ENCODE measurements around the gene MXRA7.
"Not testable (repeated sequence)": the region's sequence is repeated elsewhere in the genome, so short reads cannot be mapped to it uniquely, and the experiment has no call there.

MXRA7 gene

DNA sequence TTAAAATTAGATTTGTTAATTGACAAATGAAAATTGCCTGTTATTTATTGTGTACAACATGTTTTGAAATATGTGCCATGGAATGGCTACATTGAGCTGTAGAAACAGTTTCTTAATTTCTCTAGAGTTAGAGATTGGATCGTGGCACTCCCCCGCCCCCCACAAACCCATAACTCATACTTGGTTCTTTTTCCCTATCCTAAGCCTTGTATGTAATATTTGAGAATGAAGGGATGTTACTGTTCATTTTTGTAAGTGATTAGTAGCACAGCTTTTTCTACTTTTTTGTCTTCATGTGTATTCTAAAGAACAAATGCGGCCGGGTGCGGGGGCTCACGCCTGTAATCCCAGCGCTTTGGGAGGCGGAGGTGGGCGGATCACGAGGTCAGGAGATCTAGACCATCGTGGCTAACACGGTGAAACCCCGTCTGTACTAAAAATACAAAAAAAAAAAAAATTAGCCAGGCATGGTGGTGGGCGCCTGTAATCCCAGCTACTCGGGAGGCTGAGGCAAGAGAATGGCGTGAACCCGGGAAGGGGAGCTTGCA is 28.9 kb upstream of the MXRA7 start:
- DNase-seq, H3K27me3 Mint-ChIP-seq, H3K9me3 Mint-ChIP-seq, H3K27ac Mint-ChIP-seq, H3K4me3 Mint-ChIP-seq: not testable (repeated sequence)
- peaks cover 35% of the 10 kb centered on the region for H3K4me1 Mint-ChIP-seq (ENCODE audit: low read depth)
- H3K36me3 Mint-ChIP-seq (ENCODE audit: low read depth): peaks cover 66% of the 10 kb centered on the region

DNA sequence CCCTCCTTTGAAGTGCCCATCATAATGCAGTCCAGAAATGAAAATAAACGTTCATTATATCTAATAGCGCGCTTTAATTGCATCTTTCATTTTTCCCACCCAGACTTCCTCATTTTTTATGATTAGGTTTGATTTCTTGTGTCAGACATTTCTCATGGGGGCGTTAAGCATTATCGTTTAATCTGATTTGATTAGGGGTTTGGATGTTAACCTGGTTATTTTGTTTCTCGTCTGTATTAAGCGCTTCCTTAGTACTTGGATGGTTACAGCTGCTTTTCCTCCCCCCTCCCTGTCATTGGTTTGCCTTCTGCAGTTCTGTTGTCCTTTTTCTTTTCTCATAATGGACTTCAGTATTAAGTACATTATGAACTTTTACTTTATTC is 27.7 kb upstream of the MXRA7 start:
- H3K9me3 Mint-ChIP-seq: no peaks in the 10 kb centered on the region
- H3K4me3 Mint-ChIP-seq: peak overlapping the region; percentile 99
- H3K27me3 Mint-ChIP-seq: no peaks in the 10 kb centered on the region
- DNase-seq: no peak
- peaks cover 68% of the 10 kb centered on the region for H3K36me3 Mint-ChIP-seq (ENCODE audit: low read depth)
- H3K4me1 Mint-ChIP-seq (ENCODE audit: low read depth): peaks cover 40% of the 10 kb centered on the region
- H3K27ac Mint-ChIP-seq: peak overlapping the region; percentile 100

DNA sequence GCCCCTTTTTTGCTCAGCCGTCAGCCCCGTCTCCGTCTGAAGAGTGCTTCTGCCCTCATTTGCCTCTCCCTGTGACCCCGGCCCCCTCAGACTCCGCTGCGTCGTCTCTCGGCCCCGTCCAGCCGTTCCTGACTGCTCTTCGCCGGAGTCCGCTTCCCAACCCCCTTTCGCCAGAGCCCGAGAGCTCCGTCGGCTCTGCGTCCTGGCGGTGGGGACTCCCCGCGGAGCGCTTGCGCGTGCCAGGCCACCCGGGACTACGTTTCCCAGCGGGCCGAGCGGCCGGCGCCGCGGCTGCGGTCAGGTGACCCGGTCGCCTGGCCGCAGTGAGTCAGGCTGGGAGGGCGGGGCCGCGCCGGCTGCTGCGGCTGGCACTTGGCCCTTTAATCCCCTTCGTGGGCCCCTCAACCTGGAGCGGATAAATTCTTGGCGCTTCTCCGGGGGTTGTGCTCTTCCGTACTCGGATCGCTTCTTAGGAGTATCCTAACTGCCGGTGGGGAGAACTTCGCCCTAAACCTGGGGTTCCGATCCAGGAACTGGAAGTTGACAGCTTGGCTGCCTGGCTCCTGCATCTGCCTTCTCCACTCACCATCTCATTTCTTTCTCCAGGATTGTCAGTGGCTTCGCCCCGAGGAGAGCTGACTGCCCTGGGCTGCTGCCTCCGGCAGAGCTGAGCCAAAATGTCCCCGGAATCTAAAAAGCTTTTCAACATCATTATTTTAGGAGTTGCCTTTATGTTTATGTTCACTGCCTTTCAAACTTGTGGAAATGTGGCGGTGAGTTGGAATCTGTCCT is 27.1 kb upstream of the MXRA7 start, which contains the start of gene MFSD11:
TSS of gene MFSD11 (plus strand) at position 444 of the 792 bp plus-strand sequence. CDS start at position 678, 234 bp downstream.
- peak within 1 kb of the TSS; percentile 99 for H3K4me3 Mint-ChIP-seq
- H3K9me3 Mint-ChIP-seq: no peaks in the 10 kb centered on the region
- peak within 1 kb of the TSS; percentile 100 for H3K27ac Mint-ChIP-seq
- H3K36me3 Mint-ChIP-seq (ENCODE audit: low read depth): peaks cover 70% of the 10 kb centered on the region
- peaks cover 42% of the 10 kb centered on the region for H3K4me1 Mint-ChIP-seq (ENCODE audit: low read depth)
- peak; percentile 96 for DNase-seq
- no peaks in the 10 kb centered on the region for H3K27me3 Mint-ChIP-seq

DNA sequence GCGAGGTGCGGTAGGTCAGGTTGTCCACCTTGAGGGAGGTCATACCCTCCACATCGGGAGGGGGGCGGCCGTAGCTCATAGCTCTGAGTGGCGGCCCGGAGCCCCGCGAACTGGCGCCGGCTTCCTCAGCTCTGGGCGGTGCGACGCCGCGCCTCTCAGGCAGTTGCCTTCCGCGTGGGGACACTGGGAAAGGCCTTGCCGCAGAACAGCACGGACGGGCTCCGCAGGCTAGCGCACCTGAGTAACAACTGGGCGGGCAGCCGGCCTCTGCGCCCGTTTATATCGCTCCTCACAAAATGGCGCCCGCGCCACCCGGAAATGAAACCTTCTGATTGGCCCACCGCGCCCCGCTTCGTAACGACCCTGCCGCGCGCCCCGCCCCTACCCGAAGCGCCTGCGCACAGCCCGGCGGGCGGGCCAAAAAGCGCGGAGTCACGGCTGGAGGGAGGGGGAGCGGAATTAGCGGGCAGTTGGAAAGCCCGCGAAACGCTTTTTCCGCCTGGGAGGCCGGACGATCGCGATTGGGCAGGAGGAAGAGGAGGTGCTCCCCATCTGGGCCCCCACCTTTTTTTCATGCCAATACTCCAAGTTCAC is 26.4 kb upstream of the MXRA7 start, which contains the start of gene SRSF2:
TSS of gene SRSF2 (minus strand) at position 250 of the 594 bp plus-strand sequence. CDS start at position 79, 171 bp downstream.
- H3K27ac Mint-ChIP-seq: peak within 1 kb of the TSS; percentile 100
- DNase-seq: peak; percentile 99
- no peaks in the 10 kb centered on the region for H3K9me3 Mint-ChIP-seq
- H3K36me3 Mint-ChIP-seq (ENCODE audit: low read depth): peaks cover 70% of the 10 kb centered on the region
- H3K4me1 Mint-ChIP-seq (ENCODE audit: low read depth): peaks cover 45% of the 10 kb centered on the region
- H3K4me3 Mint-ChIP-seq: peak within 1 kb of the TSS; percentile 99
- no peaks in the 10 kb centered on the region for H3K27me3 Mint-ChIP-seq

DNA sequence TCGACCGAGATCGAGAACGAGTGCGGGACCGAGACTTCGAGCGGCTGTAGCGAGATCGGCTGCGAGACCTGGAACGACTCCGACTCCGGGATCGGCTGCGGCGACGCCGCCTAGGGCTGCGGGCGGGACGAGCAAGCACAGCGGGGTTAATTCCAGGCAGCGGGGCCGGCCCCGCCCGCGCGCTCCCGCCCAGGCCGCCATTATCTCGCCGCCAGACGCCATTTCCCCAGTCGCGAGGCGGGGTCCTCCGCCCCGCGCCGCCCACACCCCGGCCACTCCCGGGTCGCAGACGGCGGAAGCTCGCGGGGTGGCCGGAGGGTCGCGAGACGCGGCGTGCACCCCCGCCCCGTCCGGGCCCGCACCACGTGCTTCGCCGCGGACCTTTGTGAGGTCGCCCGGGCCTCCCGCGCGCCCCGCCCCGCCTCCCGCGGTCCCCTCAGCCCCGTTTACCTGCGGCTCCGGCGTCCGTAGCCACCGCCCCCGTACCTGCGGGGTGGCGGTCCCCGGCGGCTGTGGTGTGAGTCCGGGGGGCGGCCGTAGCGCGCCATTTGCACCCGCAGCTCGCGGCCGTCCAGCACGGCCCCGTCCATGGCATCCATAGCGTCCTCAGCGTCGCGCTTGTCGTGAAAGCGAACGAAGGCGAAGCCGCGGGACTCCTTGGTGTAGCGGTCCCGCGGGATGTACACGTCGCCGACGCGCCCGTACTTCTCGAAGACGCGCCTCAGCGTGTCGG is 25.8 kb upstream of the MXRA7 start:
- Mint-ChIP-seq H3K4me1 (ENCODE audit: low read depth) (peaks cover 49% of the 10 kb centered on the region), H3K4me3 (peak overlapping the region; percentile 99), H3K27me3 (no peaks in the 10 kb centered on the region), H3K9me3 (no peaks in the 10 kb centered on the region), H3K27ac (peak overlapping the region; percentile 100), H3K36me3 (ENCODE audit: low read depth) (peaks cover 71% of the 10 kb centered on the region)
- peak; percentile 80 for DNase-seq

DNA sequence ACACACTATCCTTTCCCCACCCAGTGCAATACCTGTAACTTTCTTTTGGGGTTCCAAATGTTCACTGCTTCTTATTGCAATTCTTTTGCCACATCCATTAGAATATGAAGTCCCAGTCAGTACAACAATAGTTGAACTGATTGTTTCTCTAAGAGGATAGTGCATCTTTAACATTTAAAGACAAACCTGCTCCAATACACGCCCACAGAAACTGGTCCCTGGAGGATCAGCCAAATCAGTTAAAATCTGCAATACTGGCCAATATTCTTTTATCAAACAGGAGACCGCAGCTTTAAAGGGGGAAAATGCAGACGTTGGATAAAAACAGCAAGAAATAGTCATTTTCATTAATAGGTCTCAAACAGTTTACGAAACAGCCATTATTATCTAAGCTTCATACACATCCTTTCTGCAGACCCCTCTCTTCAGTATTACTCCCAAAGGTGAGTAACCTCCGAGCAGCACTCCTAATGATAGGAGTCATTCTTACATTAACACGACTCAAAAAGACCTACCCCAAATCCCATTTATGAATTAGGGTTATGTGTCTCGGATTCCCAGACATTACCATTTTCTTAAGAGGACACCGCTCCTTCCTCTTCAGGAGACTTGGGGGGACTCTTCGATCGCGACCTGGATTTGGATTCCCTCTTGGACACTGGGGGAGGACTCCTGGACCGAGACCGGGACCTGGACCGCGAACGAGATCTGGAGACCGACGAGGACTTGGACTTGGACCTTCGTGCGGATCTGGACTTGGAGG is 25.0 kb upstream of the MXRA7 start:
- Mint-ChIP-seq H3K4me3 (peak overlapping the region; percentile 99), H3K27ac (peak overlapping the region; percentile 99), H3K36me3 (ENCODE audit: low read depth) (peaks cover 72% of the 10 kb centered on the region), H3K9me3 (no peaks in the 10 kb centered on the region), H3K27me3 (no peaks in the 10 kb centered on the region), H3K4me1 (ENCODE audit: low read depth) (peaks cover 52% of the 10 kb centered on the region)
- DNase-seq: no peak

DNA sequence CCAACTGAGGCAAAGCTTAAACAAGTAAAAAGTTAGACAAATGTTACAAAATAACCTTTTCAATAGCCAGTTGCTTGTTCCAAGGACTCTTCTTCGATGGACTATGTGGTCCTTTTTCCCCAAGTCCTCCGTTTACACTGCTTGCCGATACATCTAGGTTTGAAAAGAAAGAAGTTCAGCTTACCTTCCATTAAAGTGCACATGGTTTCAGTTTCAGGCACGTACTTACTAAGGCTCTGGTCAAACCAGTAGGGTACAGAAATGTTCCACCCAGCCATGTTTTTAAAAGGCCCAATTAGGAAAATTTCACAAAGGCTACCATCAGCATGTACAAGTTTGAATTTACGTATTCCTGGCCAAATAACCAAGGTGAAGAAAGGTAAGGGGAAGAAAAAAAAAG is 24.2 kb upstream of the MXRA7 start:
- Mint-ChIP-seq H3K27me3 (no peaks in the 10 kb centered on the region), H3K36me3 (ENCODE audit: low read depth) (peaks cover 77% of the 10 kb centered on the region), H3K27ac (peak overlapping the region; percentile 99), H3K9me3 (no peaks in the 10 kb centered on the region), H3K4me3 (peak overlapping the region; percentile 99), H3K4me1 (ENCODE audit: low read depth) (peaks cover 52% of the 10 kb centered on the region)
- DNase-seq: no peak

DNA sequence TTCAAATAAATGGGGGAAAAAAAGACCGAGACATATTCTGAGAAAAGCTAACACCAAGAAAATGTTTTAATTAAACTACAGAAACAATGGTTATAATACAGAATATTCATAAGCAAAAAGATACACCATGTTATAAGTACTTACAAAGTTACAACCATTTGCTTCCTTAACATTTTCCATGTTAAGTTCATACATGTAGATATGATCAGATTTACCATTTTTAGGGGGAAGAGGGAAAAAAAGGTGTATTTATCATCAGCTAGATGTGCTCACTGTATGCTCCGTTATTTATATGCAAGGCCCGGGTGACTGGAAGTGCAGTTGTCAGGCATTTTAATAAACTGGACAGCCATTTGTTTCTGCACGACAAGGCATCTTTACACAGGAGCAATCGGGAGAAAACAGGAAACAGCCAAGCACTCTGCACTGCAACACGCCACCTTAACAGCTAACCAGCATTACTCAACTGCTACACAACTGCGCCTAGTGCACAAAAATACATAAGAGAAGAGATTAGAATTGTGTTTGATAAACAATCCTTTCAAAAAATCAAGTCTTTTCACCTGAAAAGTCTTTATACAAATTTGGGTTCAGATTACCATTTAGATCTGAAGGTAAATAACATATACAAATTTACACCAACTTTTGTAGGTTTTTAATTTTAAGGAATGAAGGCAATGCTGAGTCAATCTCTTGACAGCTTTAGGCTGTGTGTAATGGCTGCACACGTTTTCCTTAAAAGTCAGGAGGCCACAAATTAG is 23.5 kb upstream of the MXRA7 start:
- no peak for DNase-seq

DNA sequence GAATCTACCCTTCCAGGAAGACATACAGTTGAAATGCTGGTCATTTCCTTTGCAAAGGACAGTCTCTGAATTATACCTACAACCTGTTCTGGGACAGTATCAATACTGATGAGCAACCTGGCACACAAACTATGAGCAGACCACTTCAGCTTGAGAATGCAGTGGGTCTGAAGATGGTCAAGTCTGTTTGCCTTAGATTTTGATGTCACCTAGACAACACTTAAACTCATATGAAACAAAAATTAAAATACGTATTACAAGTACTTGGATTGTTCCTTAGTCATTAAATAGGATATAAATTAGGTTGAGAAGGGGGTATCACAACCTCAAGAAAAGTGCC is 22.8 kb upstream of the MXRA7 start:
- H3K4me3 Mint-ChIP-seq: peak overlapping the region; percentile 99
- DNase-seq: no peak
- no peaks in the 10 kb centered on the region for H3K27me3 Mint-ChIP-seq
- no peaks in the 10 kb centered on the region for H3K9me3 Mint-ChIP-seq
- H3K4me1 Mint-ChIP-seq (ENCODE audit: low read depth): peaks cover 55% of the 10 kb centered on the region
- H3K36me3 Mint-ChIP-seq (ENCODE audit: low read depth): peaks cover 91% of the 10 kb centered on the region
- H3K27ac Mint-ChIP-seq: peak overlapping the region; percentile 99

More for the DNA sequence above, 23.5 kb upstream of the MXRA7 start:
- Mint-ChIP-seq H3K4me3 (peak overlapping the region; percentile 99), H3K4me1 (ENCODE audit: low read depth) (peaks cover 56% of the 10 kb centered on the region), H3K9me3 (no peaks in the 10 kb centered on the region), H3K27me3 (no peaks in the 10 kb centered on the region), H3K36me3 (ENCODE audit: low read depth) (peaks cover 85% of the 10 kb centered on the region), H3K27ac (peak overlapping the region; percentile 99)

DNA sequence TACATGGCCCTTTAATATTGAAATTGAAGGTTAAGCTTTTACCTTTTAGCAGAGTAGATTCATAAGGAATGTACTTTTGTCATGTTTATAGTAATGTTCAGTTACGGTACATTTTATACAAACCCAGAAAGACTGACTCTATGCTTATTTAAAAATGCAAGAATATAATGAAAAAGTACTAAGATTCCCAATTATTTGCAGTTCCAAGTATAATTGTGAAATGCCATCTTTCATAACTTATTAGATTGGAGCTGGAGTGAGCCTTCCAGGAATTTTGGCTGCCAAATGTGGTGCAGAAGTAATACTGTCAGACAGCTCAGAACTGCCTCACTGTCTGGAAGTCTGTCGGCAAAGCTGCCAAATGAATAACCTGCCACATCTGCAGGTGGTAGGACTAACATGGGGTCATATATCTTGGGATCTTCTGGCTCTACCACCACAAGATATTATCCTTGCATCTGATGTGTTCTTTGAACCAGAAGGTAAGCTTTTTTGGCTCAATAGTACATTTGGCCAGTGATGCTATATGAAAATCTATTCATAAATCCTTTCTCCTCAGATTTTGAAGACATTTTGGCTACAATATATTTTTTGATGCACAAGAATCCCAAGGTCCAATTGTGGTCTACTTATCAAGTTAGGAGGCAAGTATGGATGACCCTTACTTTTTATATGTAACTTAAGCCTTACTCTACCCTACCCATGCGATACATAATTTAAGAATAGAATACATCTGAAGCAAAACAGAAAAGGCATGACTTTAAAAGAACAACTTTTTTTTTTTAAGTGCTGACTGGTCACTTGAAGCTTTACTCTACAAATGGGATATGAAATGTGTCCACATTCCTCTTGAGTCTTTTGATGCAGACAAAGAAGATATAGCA is 22.2 kb upstream of the MXRA7 start:
- DNase-seq: no peak
- Mint-ChIP-seq H3K36me3 (ENCODE audit: low read depth) (peaks cover 93% of the 10 kb centered on the region), H3K27ac (peak overlapping the region; percentile 99), H3K4me3 (peak overlapping the region; percentile 99), H3K4me1 (ENCODE audit: low read depth) (peaks cover 54% of the 10 kb centered on the region), H3K9me3 (no peaks in the 10 kb centered on the region), H3K27me3 (no peaks in the 10 kb centered on the region)

DNA sequence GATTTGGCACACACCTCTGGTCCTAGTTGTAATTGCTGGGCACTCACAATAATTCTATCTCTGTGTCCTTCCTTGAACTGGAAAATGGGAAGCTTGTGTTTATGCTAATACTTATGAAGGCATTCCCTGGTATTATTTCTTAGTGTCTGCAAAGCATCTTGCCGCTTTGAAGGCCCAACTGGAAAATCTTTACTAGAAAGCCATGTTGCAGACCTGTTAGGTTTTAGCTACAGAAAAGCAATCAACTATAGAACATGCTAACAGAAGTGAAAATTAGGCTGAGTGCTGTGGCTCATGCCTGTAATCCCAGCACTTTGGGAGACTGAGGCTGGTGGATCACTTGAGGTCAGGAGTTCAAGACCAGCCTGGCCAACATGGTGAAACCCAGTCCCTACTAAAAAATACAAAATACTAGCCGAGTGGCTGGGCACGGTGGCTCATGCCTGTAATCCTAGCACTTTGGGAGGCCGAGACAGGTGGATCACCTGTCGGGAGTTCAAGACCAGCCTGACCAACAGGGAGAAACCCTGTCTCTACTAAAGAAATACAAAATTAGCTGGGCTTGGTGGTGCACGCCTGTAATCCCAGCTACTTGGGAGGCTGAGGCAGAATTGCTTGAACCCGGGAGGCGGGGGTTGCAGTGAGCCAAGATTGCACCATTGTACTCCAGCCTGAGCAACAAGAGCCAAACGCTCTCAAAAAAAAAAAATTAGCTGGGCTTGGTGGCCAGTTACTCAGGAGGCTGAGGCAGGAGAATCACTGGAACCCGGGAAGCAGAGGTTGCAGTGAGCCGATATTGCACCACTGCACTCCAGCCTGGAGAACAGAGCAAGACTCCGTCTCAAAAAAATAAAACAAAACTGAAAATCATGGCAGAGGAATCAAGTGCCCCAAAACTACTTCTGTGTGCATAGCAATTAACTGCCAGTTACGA is 21.3 kb upstream of the MXRA7 start:
- Mint-ChIP-seq H3K36me3 (ENCODE audit: low read depth) (peaks cover 98% of the 10 kb centered on the region), H3K4me1 (ENCODE audit: low read depth) (peaks cover 58% of the 10 kb centered on the region), H3K27ac (peak overlapping the region; percentile 99), H3K4me3 (peak overlapping the region; percentile 99)
- not testable (repeated sequence) for DNase-seq, H3K9me3 Mint-ChIP-seq, H3K27me3 Mint-ChIP-seq

Measured in activated T-cell treated with anti-CD3 and anti-CD28 coated beads, Interleukin-2, amount 50 U/mL, for 24 hours (primary cell).